Activated CD8-positive, alpha-beta T cell treated with anti-CD3 and anti-CD28 coated beads for 36 hours (primary cell): ENCODE results near the gene PRKN. TPM values are rescaled to one million over a fixed set of nuclear protein-coding genes. Genes with fewer than 3 reads are reported as not detected.

Source experiments
- ATAC-seq: fragments of 200-7000 bp; cut with Tn5 transposase; one replicate; pipeline ENCODE4 v1.10.0; 2021; ENCODE audit warnings: mild to moderate bottlenecking, moderate library complexity
- CTCF ChIA-PET: fragments of 350-600 bp; sonication (Branson Sonifier 250); formaldehyde crosslinking; loops from one replicate; lab custom pipeline; 2021; ENCODE audit warnings: antibody characterized with exemption; lab: Charles Lee
- POLR2A ChIA-PET: fragments of 350-600 bp; sonication (Branson Sonifier 250); formaldehyde crosslinking; loops from one replicate; lab custom pipeline; 2021; ENCODE audit warnings: antibody characterized with exemption; lab: Charles Lee
- DNase-seq: peaks from one replicate; pipeline ENCODE4 v3.0.0-alpha.2; 2020
- H3K27ac Mint-ChIP-seq: one replicate; pipeline ENCODE4 v1.8.0; 2021; ENCODE audit warnings: mild to moderate bottlenecking, mixed read lengths
- H3K27me3 Mint-ChIP-seq: one replicate; pipeline ENCODE4 v1.8.0; 2021; ENCODE audit warnings: mixed read lengths
- H3K36me3 Mint-ChIP-seq: one replicate; pipeline ENCODE4 v1.8.0; 2021; ENCODE audit warnings: low read depth, mixed read lengths
- H3K4me1 Mint-ChIP-seq: one replicate; pipeline ENCODE4 v1.8.0; 2021; ENCODE audit warnings: low read depth, mixed read lengths
- H3K4me3 Mint-ChIP-seq: one replicate; pipeline ENCODE4 v1.8.0; 2021; ENCODE audit warnings: mild to moderate bottlenecking, moderate library complexity, mixed read lengths
- H3K9me3 Mint-ChIP-seq: one replicate; pipeline ENCODE4 v1.8.0; 2021; ENCODE audit warnings: mixed read lengths
- CTCF ChIP-seq: fragments of 200-600 bp; IDR thresholded peaks from one replicate; pipeline ENCODE4 v1.8.0; 2022; ENCODE audit warnings: antibody characterized with exemption, mild to moderate bottlenecking
- intact Hi-C: fragments of 100-400 bp; cut with micrococcal nuclease; formaldehyde crosslinking; loops from one replicate; pipeline ENCODE4 v1.10.0; 2022
- total RNA-seq, 2 experiments: library from RNA; stranded (reverse); gene quantifications; one replicate each; pipeline ENCODE4 v1.2.3, GENCODE V29; 2021

PRKN gene
- total RNA-seq, 2 experiments from 2014 or later: 1.2 to 1.4 TPM

- intact Hi-C loops: no loop called here
- TF ChIP-seq CTCF: no peak
- no peak overlapping the region for H3K4me3 Mint-ChIP-seq
- DNase-seq (no peak), ATAC-seq (no peak)
- ChIA-PET CTCF (no interaction called here), POLR2A (no interaction called here)
- no peaks in the 10 kb centered on the region for H3K27me3 Mint-ChIP-seq
- H3K27ac Mint-ChIP-seq: no peak overlapping the region
- peaks cover 6% of the 10 kb centered on the region for H3K9me3 Mint-ChIP-seq
- H3K36me3 Mint-ChIP-seq: no peaks in the 10 kb centered on the region
- no peaks in the 10 kb centered on the region for H3K4me1 Mint-ChIP-seq
These were observed 934.6 kb downstream of the PRKN start for GRCh38 chr6:161792851-161793493.

GRCh38 chr6:161788531-161788930, 939.0 kb downstream of the PRKN start:
- intact Hi-C loops: no loop called here
- no peak for ATAC-seq
- no peaks in the 10 kb centered on the region for H3K27me3 Mint-ChIP-seq
- ChIA-PET POLR2A (no interaction called here), CTCF (no interaction called here)
- no peak overlapping the region for H3K4me3 Mint-ChIP-seq
- no peak for DNase-seq
- H3K27ac Mint-ChIP-seq: no peak overlapping the region
- TF ChIP-seq CTCF: no peak
- H3K4me1 Mint-ChIP-seq: no peaks in the 10 kb centered on the region
- no peaks in the 10 kb centered on the region for H3K36me3 Mint-ChIP-seq
- peaks cover 6% of the 10 kb centered on the region for H3K9me3 Mint-ChIP-seq

GRCh38 chr6:161772176-161772575, 955.4 kb downstream of the PRKN start:
- POLR2A ChIA-PET: no interaction called here
- H3K9me3 Mint-ChIP-seq: no peaks in the 10 kb centered on the region
- no peak overlapping the region for H3K4me3 Mint-ChIP-seq
- TF ChIP-seq CTCF: no peak
- H3K27ac Mint-ChIP-seq: no peak overlapping the region
- intact Hi-C loops: no loop called here
- H3K36me3 Mint-ChIP-seq: no peaks in the 10 kb centered on the region
- no peaks in the 10 kb centered on the region for H3K4me1 Mint-ChIP-seq
- H3K27me3 Mint-ChIP-seq: no peaks in the 10 kb centered on the region
- no peak for DNase-seq
- no peak for ATAC-seq
- CTCF ChIA-PET: no interaction called here

GRCh38 chr6:161761966-161762365, 965.6 kb downstream of the PRKN start:
- no peak for ATAC-seq
- Mint-ChIP-seq H3K36me3 (no peaks in the 10 kb centered on the region), H3K27ac (no peak overlapping the region), H3K9me3 (no peaks in the 10 kb centered on the region), H3K4me3 (no peak overlapping the region), H3K27me3 (no peaks in the 10 kb centered on the region), H3K4me1 (no peaks in the 10 kb centered on the region)
- no peak for DNase-seq
- ChIA-PET POLR2A (interaction anchor here (0.6 kb wide), 1 partner anchor 144 kb away, joined by 3 read pairs; no protein-coding TSS in a partner anchor), CTCF (no interaction called here)
- intact Hi-C loops: no loop called here
- TF ChIP-seq CTCF: no peak

- DNase-seq (no peak), ATAC-seq (no peak)
- H3K36me3 Mint-ChIP-seq: no peaks in the 10 kb centered on the region
- ChIA-PET CTCF (no interaction called here), POLR2A (no interaction called here)
- H3K4me3 Mint-ChIP-seq: no peak overlapping the region
- no peak for TF ChIP-seq CTCF
- H3K27ac Mint-ChIP-seq: no peak overlapping the region
- intact Hi-C loops: no loop called here
- H3K9me3 Mint-ChIP-seq: no peaks in the 10 kb centered on the region
- H3K27me3 Mint-ChIP-seq: no peaks in the 10 kb centered on the region
- no peaks in the 10 kb centered on the region for H3K4me1 Mint-ChIP-seq
These were observed 972.5 kb downstream of the PRKN start for GRCh38 chr6:161755080-161755479.
